Liver (tissue), 9 donors: Measurements from ENCODE around the gene PARD3. TPM values are rescaled to one million over a fixed set of nuclear protein-coding genes. Genes with fewer than 3 reads are reported as not detected.

ENCODE experiments used
- DNase-seq: peaks from one replicate; pipeline ENCODE4 v3.0.0-alpha.2; 2017; ENCODE audit warnings: low spot score
- H3K27ac ChIP-seq, 2 donors: one replicate each; pipeline ENCODE4 v1.7.0; 2013; ENCODE audit warnings: inconsistent platforms in 2 of 2, low read length in 2 of 2, control low read depth in 1 of 2, low read depth in 1 of 2, mild to moderate bottlenecking in 1 of 2
- H3K27me3 ChIP-seq, 4 donors: one replicate each; pipeline versions ENCODE4 v1.6.1 to v1.7.0; 2013; ENCODE audit warnings: low read length in 3 of 4, inconsistent platforms in 1 of 4, mild to moderate bottlenecking in 1 of 4, moderate library complexity in 1 of 4; ENCODE audit not compliant: control insufficient read depth in 4 of 4, insufficient read depth in 4 of 4
- H3K36me3 ChIP-seq, 4 donors: one replicate each; pipeline versions ENCODE4 v1.6.1 to v1.7.0; 2013; ENCODE audit warnings: low read length in 3 of 4, mild to moderate bottlenecking in 3 of 4, low read depth in 1 of 4, moderate library complexity in 1 of 4; ENCODE audit not compliant: control insufficient read depth in 4 of 4, insufficient read depth in 3 of 4
- H3K4me1 ChIP-seq, 4 donors: one replicate each; pipeline versions ENCODE4 v1.6.1 to v1.7.0; 2013; ENCODE audit warnings: low read length in 3 of 4, mild to moderate bottlenecking in 3 of 4, moderate library complexity in 1 of 4; ENCODE audit not compliant: control insufficient read depth in 4 of 4, insufficient read depth in 4 of 4
- H3K4me3 ChIP-seq, 3 donors: one replicate each; pipeline versions ENCODE4 v1.6.1 to v1.7.0; 2013; ENCODE audit warnings: low read length in 3 of 3, control low read depth in 1 of 3, low read depth in 1 of 3, mild to moderate bottlenecking in 1 of 3
- H3K9ac ChIP-seq, 2 donors: one replicate each; pipeline ENCODE4 v1.7.0; 2013; ENCODE audit warnings: low read length in 2 of 2, mild to moderate bottlenecking in 2 of 2, moderate library complexity in 2 of 2, control low read depth in 1 of 2, low read depth in 1 of 2
- H3K9me3 ChIP-seq, 4 donors: one replicate each; pipeline versions ENCODE4 v1.6.1 to v1.7.0; 2013; ENCODE audit warnings: low read length in 3 of 4; ENCODE audit not compliant: control insufficient read depth in 4 of 4
- EGR1 ChIP-seq, 2 donors: IDR thresholded peaks; 2 replicates each; pipeline ENCODE4 v1.6.1; 2016 to 2018; ENCODE audit warnings: antibody characterized with exemption in 2 of 2, low read depth in 2 of 2
- FOXA2 ChIP-seq: IDR thresholded peaks from 2 replicates; pipeline ENCODE4 v1.6.1; 2016; ENCODE audit warnings: antibody characterized with exemption
- GABPA ChIP-seq, 2 donors: IDR thresholded peaks in 1 of 2; conservative IDR thresholded peaks in 1 of 2; 2 replicates each; pipeline ENCODE4 v1.6.1; 2016; ENCODE audit warnings: antibody characterized with exemption in 2 of 2, mild to moderate bottlenecking in 1 of 2, moderate library complexity in 1 of 2
- HNF4A ChIP-seq, 2 donors: conservative IDR thresholded peaks; 2 replicates each; pipeline ENCODE4 v1.6.1; 2016; ENCODE audit warnings: antibody characterized with exemption in 2 of 2, mild to moderate bottlenecking in 2 of 2
- HNF4G ChIP-seq: IDR thresholded peaks from 2 replicates; pipeline ENCODE4 v1.6.1; 2016; ENCODE audit warnings: antibody characterized with exemption
- JUND ChIP-seq, 2 donors: IDR thresholded peaks; 2 replicates each; pipeline ENCODE4 v1.6.1; 2016; ENCODE audit warnings: antibody characterized with exemption in 2 of 2
- NR2F2 ChIP-seq: IDR thresholded peaks from 2 replicates; pipeline ENCODE4 v1.6.1; 2016; ENCODE audit warnings: antibody characterized with exemption
- RAD21 ChIP-seq, 2 donors: IDR thresholded peaks; 2 replicates each; pipeline ENCODE4 v1.6.1; 2016; ENCODE audit warnings: antibody characterized with exemption in 2 of 2, mild to moderate bottlenecking in 2 of 2
- RXRA ChIP-seq, 2 donors: IDR thresholded peaks; 2 replicates each; pipeline ENCODE4 v1.6.1; 2017 to 2018; ENCODE audit warnings: antibody characterized with exemption in 2 of 2, mild to moderate bottlenecking in 1 of 2
- SP1 ChIP-seq: IDR thresholded peaks from 2 replicates; pipeline ENCODE4 v1.6.1; 2018; ENCODE audit warnings: antibody characterized with exemption, mild to moderate bottlenecking
- TAF1 ChIP-seq: conservative IDR thresholded peaks from 2 replicates; pipeline ENCODE4 v1.6.1; 2016; ENCODE audit warnings: antibody characterized with exemption, mild to moderate bottlenecking
- YY1 ChIP-seq: IDR thresholded peaks from 2 replicates; pipeline ENCODE4 v1.6.1; 2016; ENCODE audit warnings: antibody characterized with exemption, mild to moderate bottlenecking
- WGBS: extraction: QIAGEN DNeasy Blood & Tissue Kit; methylation state at CpG from one replicate; pipeline ENCODE4 v1.1.7; 2013; 5-methylcytosine and 5-hydroxymethylcytosine counted together
- polyA plus RNA-seq, 2 donors: library from polyadenylated mRNA; stranded (reverse) in 1 of 2; unstranded in 1 of 2; fragments of 200-250 nt in 1 of 2; fragments of >200 nt in 1 of 2; fragmentation: Nextera tagmentation in 1 of 2; extraction: Ambion mirVana in 1 of 2; gene quantifications; one replicate each; pipeline versions ENCODE4 v1.2.1 to v1.2.3, GENCODE V29; 2013 to 2015
- total RNA-seq, 2 donors: library from RNA; depleted of rRNA; stranded (reverse); fragments of >200 nt; gene quantifications; one replicate each; pipeline ENCODE4 v1.2.3, GENCODE V29; 2014
- TF ChIP-seq, protein P1 (sequence below): IDR thresholded peaks from 2 replicates; pipeline ENCODE4 v1.6.1; 2016; ENCODE audit warnings: antibody characterized with exemption
- TF ChIP-seq, protein P2 (sequence below): IDR thresholded peaks from 2 replicates; pipeline ENCODE4 v1.6.1; 2016; ENCODE audit warnings: antibody characterized with exemption
- TF ChIP-seq, protein P3 (sequence below): IDR thresholded peaks from 2 replicates; pipeline ENCODE4 v1.6.1; 2016; ENCODE audit warnings: antibody characterized with exemption
- TF ChIP-seq, protein P4 (sequence below): IDR thresholded peaks from 2 replicates; pipeline ENCODE4 v1.6.1; 2016; ENCODE audit warnings: antibody characterized with exemption, mild to moderate bottlenecking
- TF ChIP-seq, protein P5 (sequence below): fragments of 150-350 bp; IDR thresholded peaks from 2 replicates; pipeline ENCODE4 v1.5.1; 2017; ENCODE audit warnings: improper control_type of control experiment, low read depth, low read length; ENCODE audit not compliant: missing input control
- donor health status: healthy.
- donor health status: healthy.
- donor health status: healthy.
- donor health status: healthy.
- donor health status: healthy.

The PARD3 gene
- total and polyA plus RNA-seq, 4 donors = 12.3 to 43.8 (median 13.5) TPM

DNA sequence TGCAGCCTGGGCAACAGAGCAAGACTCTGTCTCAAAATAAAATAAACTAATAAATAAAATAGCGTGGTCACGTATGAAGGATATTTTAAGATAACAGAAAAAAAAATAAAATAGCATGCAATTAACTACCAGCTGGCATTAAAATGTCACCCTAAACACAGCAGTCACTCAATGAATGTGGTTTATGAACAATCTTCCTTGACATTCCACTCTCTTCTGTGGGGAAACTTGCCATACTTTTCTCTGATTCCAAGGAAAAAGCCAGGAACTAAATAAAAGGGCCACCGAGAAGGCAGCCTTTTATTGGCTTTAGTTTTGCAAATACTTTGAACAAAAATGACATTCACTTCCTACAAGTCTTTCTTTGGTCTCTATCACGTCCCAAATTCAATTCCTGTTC, 266.6 kb downstream of the PARD3 start:
- Histone ChIP-seq H3K9me3 (no peaks in the 10 kb centered on the region), H3K27me3 (no peaks in the 10 kb centered on the region), H3K9ac (no peak overlapping the region), H3K36me3 (no peaks in the 10 kb centered on the region), H3K4me3 (no peak overlapping the region), H3K4me1 (peaks cover 11 to 33% (median 26%) of the 10 kb centered on the region in 4 donors), H3K27ac (no peak overlapping the region)
- WGBS = 80% methylated on average over 4 of the region's 4 CpGs
- TF ChIP-seq, protein P1, sequence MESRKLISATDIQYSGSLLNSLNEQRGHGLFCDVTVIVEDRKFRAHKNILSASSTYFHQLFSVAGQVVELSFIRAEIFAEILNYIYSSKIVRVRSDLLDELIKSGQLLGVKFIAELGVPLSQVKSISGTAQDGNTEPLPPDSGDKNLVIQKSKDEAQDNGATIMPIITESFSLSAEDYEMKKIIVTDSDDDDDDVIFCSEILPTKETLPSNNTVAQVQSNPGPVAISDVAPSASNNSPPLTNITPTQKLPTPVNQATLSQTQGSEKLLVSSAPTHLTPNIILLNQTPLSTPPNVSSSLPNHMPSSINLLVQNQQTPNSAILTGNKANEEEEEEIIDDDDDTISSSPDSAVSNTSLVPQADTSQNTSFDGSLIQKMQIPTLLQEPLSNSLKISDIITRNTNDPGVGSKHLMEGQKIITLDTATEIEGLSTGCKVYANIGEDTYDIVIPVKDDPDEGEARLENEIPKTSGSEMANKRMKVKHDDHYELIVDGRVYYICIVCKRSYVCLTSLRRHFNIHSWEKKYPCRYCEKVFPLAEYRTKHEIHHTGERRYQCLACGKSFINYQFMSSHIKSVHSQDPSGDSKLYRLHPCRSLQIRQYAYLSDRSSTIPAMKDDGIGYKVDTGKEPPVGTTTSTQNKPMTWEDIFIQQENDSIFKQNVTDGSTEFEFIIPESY = no peak
- TF ChIP-seq, protein P2, sequence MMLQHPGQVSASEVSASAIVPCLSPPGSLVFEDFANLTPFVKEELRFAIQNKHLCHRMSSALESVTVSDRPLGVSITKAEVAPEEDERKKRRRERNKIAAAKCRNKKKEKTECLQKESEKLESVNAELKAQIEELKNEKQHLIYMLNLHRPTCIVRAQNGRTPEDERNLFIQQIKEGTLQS = no peak
- TF ChIP-seq, protein P3, sequence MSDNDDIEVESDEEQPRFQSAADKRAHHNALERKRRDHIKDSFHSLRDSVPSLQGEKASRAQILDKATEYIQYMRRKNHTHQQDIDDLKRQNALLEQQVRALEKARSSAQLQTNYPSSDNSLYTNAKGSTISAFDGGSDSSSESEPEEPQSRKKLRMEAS = no peak
- TF ChIP-seq RAD21 (IDR thresholded peaks at IDR 0.05) (no peak), JUND (IDR thresholded peaks at IDR 0.05) (no peak), NR2F2 (no peak), SP1 (no peak), HNF4A (conservative IDR thresholded peaks at IDR 0.05) (no peak), HNF4G (no peak)
- TF ChIP-seq, protein P4, sequence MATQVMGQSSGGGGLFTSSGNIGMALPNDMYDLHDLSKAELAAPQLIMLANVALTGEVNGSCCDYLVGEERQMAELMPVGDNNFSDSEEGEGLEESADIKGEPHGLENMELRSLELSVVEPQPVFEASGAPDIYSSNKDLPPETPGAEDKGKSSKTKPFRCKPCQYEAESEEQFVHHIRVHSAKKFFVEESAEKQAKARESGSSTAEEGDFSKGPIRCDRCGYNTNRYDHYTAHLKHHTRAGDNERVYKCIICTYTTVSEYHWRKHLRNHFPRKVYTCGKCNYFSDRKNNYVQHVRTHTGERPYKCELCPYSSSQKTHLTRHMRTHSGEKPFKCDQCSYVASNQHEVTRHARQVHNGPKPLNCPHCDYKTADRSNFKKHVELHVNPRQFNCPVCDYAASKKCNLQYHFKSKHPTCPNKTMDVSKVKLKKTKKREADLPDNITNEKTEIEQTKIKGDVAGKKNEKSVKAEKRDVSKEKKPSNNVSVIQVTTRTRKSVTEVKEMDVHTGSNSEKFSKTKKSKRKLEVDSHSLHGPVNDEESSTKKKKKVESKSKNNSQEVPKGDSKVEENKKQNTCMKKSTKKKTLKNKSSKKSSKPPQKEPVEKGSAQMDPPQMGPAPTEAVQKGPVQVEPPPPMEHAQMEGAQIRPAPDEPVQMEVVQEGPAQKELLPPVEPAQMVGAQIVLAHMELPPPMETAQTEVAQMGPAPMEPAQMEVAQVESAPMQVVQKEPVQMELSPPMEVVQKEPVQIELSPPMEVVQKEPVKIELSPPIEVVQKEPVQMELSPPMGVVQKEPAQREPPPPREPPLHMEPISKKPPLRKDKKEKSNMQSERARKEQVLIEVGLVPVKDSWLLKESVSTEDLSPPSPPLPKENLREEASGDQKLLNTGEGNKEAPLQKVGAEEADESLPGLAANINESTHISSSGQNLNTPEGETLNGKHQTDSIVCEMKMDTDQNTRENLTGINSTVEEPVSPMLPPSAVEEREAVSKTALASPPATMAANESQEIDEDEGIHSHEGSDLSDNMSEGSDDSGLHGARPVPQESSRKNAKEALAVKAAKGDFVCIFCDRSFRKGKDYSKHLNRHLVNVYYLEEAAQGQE = no peak
- TF ChIP-seq, protein P5, sequence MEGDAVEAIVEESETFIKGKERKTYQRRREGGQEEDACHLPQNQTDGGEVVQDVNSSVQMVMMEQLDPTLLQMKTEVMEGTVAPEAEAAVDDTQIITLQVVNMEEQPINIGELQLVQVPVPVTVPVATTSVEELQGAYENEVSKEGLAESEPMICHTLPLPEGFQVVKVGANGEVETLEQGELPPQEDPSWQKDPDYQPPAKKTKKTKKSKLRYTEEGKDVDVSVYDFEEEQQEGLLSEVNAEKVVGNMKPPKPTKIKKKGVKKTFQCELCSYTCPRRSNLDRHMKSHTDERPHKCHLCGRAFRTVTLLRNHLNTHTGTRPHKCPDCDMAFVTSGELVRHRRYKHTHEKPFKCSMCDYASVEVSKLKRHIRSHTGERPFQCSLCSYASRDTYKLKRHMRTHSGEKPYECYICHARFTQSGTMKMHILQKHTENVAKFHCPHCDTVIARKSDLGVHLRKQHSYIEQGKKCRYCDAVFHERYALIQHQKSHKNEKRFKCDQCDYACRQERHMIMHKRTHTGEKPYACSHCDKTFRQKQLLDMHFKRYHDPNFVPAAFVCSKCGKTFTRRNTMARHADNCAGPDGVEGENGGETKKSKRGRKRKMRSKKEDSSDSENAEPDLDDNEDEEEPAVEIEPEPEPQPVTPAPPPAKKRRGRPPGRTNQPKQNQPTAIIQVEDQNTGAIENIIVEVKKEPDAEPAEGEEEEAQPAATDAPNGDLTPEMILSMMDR = no peak
- DNase-seq = no peak

DNA sequence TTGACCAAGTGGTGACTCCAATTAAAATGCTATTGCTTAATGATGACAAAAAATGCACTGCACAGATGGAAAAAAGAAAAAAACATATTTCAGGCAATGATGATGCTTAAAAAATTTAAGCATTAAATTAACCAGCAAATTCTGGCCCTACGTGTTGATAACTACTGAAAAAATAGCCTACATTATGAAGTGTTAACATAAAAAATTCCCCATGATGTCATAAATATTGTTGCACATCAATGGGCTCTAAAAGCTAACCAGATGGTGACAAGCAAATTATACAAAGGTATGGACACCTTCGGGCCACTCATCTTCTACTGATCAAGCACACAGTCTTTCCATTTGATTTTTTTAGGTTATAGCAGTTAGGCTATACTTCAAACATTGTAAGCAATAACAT, 267.4 kb downstream of the PARD3 start:
- Histone ChIP-seq H3K4me1 (peaks cover 11 to 33% (median 26%) of the 10 kb centered on the region in 4 donors), H3K27ac (no peak overlapping the region), H3K27me3 (no peaks in the 10 kb centered on the region), H3K9me3 (no peaks in the 10 kb centered on the region), H3K4me3 (no peak overlapping the region), H3K36me3 (no peaks in the 10 kb centered on the region), H3K9ac (no peak overlapping the region)
- WGBS = 93% methylated on average over 2 of the region's 2 CpGs
- no peak for DNase-seq
- TF ChIP-seq EGR1 (IDR thresholded peaks at IDR 0.05; ENCODE audit: low read depth in 2 of 2) (no peak), FOXA2 (no peak), JUND (IDR thresholded peaks at IDR 0.05) (no peak), HNF4G (no peak), HNF4A (conservative IDR thresholded peaks at IDR 0.05) (no peak), GABPA (IDR thresholded peaks at IDR 0.05 in 1 of 2, conservative IDR thresholded peaks at IDR 0.05 in 1 of 2) (no peak), RAD21 (IDR thresholded peaks at IDR 0.05) (no peak), NR2F2 (no peak), TAF1 (no peak), RXRA (IDR thresholded peaks at IDR 0.05) (no peak), SP1 (no peak), YY1 (no peak)
- TF ChIP-seq, protein P2 = no peak
- TF ChIP-seq, protein P4 = no peak
- TF ChIP-seq, protein P3 = no peak
- TF ChIP-seq, protein P1 = no peak
